Measurements from ENCODE around the gene CFAP410.
"Not testable (repeated sequence)": the region's sequence is repeated elsewhere in the genome, so short reads cannot be mapped to it uniquely, and the experiment has no call there.

Gene CFAP410

DNA sequence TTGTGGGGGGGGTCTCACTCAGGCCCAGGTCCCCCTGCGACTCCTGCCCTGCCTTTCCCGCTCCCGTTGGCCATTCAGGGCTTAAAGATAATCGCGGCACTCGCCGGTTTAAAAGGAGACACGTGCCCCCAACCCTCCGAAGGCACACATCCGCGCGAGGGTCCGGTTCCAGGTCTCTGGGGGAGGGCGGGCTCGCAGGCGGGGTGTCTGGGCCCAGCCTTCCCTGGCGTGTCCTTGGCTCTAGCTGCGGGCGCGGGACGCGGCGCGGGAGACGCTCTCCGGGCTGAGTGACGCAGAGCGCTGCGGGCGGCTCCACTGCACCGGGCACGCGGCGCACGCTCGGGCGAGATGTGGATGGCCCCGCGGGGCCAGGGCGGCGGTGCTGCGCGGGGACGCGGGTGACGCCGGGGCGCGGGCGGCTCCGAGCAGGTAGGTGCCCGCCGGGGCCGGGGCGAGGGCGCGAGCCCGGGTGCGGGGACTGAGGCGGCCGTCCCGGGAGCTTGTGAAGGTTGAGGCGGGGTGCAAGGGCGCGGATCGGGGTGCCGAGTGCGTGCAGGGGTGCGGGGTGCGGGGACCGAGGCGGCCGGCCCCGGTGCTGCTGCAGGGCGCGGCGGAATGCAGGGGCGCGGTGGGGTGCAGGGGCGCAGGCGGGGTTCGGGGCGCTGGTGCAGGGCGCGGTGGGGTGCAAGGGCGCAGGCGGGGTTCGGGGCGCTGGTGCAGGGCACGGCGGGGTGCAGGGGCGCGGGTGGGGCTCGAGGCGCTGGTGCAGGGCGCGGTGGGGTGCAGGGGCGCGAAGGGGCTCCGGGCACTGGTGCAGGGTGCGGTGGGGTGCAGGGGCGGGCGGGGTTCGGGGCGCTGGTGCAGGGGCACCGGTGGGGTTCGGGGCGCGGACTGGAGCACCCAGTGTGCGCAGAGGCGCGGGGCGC lies 10.9 kb upstream of the CFAP410 start:
- no peak for DNase-seq

GRCh38 chr21:44349416-44349846 lies 10.2 kb upstream of the CFAP410 start:
- no peak for DNase-seq

GRCh38 chr21:44348861-44349260 lies 9.7 kb upstream of the CFAP410 start:
- DNase-seq, result no peak

- peak; percentile 42 for DNase-seq
Measured at GRCh38 chr21:44347911-44348451, 8.8 kb upstream of the CFAP410 start.

DNA sequence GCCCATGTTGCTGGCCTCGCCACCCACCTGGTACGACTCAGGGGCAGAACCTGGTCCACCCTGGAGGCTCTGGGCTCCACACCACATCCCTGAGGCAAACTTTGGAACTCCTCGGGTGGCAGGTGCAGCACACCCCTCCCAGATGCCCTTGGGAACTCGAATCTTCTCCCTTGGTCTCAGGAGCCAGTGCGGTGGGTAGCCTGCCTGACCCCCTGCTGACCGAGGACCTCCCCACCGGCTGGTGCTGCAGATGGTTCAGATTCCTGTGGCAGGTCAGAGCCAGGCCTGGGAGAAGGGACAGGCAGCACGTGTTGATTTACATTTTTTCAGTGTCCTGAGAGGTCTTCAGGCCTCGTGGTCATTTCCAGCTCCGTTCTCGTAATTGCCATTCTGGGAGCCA lies 6.3 kb upstream of the CFAP410 start:
- no peak for DNase-seq

DNA sequence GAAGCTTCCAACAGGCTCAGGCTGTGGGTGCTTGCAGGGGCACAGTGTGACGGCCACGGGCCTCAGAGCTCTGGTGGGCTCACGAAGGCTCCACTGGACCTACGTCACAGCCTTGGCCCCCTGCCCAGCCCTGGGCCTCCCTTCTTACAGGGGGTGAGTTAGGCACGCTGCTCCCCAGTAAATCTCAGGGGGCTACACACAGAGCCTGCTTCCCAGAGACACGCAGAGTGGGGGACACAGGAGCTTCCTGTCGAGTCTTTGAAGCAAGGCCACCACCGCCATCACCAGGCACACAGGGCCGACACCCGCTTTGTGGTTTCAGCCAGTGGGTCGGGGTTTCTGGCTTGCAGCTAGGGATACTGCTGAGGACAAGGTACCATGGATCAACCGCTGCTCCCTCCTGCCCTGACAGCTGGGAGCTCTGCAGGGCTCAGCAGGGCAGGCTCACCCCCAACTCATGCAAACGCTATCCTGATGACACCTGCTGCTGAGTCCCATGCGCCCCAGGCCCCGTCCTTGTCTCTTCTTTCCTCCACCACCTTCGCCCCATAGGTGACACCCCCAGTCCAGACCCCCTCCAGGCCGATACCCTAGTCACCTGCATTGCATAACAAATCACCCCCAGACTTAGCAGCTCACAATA lies 5.5 kb upstream of the CFAP410 start:
- no peak for DNase-seq

GRCh38 chr21:44342981-44343380 lies 3.8 kb upstream of the CFAP410 start:
- not testable (repeated sequence) for DNase-seq

- DNase-seq, result not testable (repeated sequence)
Measured at GRCh38 chr21:44341726-44342458, 2.7 kb upstream of the CFAP410 start.

GRCh38 chr21:44337941-44338895 lies 972 bp downstream of the CFAP410 start:
- peak; percentile 39 for DNase-seq

GRCh38 chr21:44337449-44337848 lies 1.7 kb downstream of the CFAP410 start:
- no peak for DNase-seq

- DNase-seq, result no peak
Measured at GRCh38 chr21:44335266-44336059, 3.7 kb downstream of the CFAP410 start.

DNA sequence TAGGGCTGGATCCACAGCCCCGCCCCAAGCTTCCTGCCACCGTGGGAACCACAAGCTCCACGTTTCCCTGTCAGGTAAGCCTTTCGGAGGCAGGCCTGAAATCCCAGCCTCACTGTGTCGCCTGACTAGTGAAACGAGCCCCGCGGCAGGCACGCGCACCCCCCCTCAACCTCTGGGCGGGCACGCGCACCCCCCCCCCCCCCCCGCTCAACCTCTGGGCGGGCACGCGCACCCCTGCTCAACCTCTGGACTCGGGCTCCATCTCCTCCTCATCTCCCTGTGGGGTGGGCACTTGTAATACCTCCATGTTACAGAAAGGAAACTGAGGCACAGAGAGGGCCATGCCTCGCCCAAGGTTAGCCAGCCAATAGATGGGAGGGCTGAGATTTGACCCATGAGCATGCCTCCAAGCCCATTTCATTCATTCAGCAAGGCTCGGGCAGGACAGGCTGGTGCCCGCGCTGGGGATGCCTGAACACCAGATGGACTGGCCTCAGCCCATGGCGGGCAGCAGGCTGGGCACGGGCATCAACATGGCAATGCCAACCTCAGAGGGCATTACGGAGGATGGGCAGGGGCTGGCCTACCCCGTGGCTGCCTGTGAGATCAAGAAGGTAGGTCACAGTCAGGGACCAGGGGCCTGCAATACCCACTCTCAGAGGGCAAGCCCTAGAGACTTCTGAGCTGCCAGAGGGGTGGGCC lies 4.7 kb downstream of the CFAP410 start:
- DNase-seq, result no peak

- DNase-seq, result no peak
Measured at GRCh38 chr21:44333509-44334328, 5.5 kb downstream of the CFAP410 start.

DNA sequence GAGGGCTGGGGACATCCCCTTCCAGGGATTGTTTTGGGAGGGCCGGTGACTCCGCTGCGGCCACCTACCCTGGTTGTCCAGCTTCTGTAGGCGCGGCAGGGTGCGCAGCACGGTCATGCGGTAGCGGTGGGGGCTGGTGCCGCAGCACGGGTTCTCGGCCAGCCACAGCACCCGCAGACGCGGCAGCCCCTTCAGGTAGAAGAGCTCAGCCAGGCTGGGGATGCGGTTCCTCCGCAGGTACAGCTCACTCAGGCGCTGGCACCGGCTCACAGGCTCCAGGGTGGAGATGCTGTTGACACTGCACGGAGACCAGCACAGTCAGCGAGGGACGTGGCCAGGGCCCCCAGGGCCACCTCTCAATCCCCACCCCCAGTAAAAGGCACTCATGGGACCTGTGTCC lies 6.2 kb downstream of the CFAP410 start:
- DNase-seq, result no peak

GRCh38 chr21:44332383-44332782 lies 6.8 kb downstream of the CFAP410 start:
- no peak for DNase-seq

DNA sequence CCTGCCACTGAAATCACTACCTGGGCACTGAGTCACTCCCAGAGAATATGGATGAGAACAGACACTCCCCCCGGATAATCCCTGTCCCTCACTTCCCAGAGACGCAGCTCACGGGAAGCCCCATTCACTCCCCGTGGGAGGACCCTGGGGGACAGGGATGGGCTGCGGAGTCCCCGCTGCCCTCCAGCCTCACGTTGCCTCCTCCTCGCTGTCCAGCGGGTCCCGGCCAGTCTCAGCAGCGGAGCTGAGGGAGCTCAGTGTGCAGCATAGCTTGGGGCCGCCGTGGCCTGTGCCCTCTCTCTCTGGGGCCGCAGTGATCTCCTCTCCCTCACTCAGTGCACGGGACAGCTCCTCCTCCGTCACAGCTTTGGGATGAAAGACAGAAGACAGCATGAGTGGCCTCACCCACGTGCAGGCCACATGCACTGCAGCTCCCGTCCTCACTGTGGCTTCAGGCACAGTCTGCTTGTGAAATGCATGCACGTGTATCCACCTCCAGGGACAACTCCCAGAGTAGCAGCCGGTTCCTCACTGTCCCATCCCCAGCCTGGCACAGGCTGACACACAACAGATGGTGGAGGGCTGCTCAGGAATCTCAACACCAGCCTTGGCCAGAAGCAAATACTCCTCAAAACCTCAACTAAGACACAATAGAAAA lies 7.4 kb downstream of the CFAP410 start:
- no peak for DNase-seq

DNA sequence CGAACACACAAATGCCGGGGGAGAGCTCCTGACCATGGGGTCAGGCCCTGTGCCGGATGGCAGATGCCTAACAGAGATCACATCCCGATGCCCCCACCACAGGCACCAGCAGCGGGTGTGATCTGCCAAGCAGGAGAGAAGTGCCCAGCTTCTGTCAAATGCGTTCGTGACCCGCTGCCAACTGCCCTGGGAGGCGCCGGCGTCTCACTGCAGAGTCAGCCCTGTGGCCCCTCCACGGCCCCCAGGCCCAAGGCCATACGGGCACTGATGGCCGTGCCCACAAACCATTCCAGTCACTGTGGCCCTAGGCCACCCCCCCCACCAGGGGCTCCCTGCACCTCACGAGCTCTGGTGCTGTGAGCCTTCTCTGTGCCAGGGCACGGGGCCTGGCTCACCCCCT lies 8.0 kb downstream of the CFAP410 start:
- no peak for DNase-seq

DNA sequence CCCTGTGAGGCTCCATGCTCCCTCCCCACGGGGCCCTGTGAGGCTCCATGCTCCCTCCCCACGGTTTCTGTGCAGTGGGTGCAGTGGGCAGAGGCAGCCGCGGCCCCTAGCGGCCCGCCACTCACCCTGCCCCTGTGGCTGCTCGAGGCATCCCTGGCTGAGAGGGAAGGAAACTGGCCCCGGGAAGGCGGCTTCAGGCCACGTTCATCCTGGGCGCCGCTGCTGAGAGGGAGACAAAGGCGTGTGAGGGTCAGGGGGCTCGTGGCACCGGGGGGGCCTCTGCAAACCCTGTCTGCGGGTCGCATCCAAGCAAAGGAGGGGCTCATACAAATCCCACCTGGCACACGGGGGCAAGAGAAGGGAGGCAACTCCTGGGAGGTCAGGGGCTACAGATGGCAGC lies 8.5 kb downstream of the CFAP410 start:
- no peak for DNase-seq
